NCI-H748 (cell line): ENCODE data around the gene CD72.

Experiments
- DNase-seq: peaks from one replicate; lab custom pipeline; 2025; ENCODE audit not compliant: unreplicated experiment; lab: John Stamatoyannopoulos, UW

The CD72 gene

DNA sequence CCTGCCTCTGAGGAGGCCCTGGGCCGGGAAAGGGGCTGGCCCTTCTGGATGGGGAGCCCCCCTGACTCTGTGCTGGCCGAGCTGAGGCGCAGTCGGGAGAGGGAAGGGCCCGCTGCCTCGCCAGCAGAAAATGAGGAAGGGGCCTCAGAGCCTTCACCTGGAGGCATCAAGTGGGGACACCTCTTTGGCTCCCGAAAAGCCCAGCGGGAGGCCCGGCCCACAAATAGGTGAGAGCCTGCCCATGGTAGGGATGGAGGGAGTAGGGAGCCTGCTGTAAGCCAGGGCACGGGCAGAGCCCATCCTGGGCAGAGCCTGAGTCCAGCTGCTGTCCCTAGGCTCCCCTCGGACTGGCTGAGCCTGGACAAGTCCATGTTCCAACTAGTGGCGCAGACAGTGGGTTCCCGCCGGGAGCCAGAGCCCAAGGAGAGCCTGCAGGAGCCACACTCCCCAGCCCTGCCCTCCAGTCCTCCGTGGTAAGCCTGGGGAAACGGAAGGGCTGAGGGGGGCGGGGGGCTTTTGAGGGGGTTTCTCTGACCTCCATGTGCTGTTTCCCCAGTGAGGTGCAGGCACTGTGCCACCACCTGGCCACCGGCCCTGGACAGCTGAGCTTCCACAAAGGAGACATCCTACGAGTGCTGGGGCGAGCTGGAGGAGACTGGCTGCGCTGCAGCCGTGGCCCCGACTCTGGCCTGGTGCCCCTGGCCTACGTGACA is 57.4 kb downstream of the CD72 start:
- no peak for DNase-seq
